ENCODE results near the gene TCF3. TPM values are rescaled to one million over a fixed set of nuclear protein-coding genes. Genes with fewer than 3 reads are reported as not detected.

TCF3 gene
- total RNA-seq, 2 experiments from 2014 or later = 84.8 to 86.7 TPM

DNA sequence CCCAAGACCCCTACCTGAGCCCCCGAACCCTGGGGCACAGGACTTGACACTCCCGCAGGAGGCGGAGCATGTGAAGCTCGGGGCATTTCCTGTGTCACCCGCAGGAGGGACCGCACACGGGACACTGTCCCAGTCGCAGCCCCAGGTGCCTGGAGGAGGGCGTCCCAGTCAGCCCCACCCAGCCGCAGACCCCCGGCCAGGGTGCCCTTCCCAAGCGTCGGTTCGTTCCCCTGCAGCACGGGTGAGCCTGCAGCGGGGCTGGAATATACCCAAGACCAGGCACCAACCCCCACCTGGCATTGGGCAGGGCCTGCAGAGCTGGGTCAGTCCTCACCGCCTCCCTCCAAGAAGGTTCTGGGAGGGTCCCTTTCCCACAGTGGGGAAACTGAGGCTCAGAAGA, 21.6 kb downstream of the TCF3 start:
- no peak overlapping the region for H3K27ac Mint-ChIP-seq
- DNase-seq = no peak
- H3K4me3 Mint-ChIP-seq = no peak overlapping the region
- H3K4me1 Mint-ChIP-seq (ENCODE audit: low read depth) = no peaks in the 10 kb centered on the region
- intact Hi-C loops (cut with micrococcal nuclease) = no loop called here
- CTCF ChIA-PET = no interaction called here
- H3K9me3 Mint-ChIP-seq = no peaks in the 10 kb centered on the region
- H3K36me3 Mint-ChIP-seq (ENCODE audit: low read depth) = peaks cover 11% of the 10 kb centered on the region
- H3K27me3 Mint-ChIP-seq (ENCODE audit: low read depth) = no peaks in the 10 kb centered on the region

DNA sequence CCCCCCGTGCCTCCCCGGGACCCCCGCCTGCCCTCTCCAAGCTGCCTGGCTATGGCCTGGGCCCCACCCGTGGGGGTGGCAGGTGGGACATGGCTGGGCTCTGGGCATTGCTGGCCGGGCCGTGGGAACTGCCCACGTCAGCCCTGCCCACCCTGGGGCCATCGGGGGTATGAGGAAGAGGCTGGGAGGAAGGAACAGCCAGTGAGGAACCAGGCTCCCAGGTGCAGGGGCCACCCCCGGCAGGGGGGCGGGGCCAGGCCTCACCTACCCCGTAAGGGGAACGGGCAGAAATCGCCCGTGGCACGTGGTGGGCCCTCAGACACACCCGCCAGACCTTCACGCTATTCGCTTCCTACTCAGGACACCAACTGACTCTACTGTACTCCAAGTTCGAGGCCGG, 22.4 kb downstream of the TCF3 start:
- DNase-seq = no peak
- Mint-ChIP-seq H3K27ac (no peak overlapping the region), H3K36me3 (ENCODE audit: low read depth) (peaks cover 6% of the 10 kb centered on the region), H3K27me3 (ENCODE audit: low read depth) (no peaks in the 10 kb centered on the region), H3K9me3 (no peaks in the 10 kb centered on the region), H3K4me3 (no peak overlapping the region), H3K4me1 (ENCODE audit: low read depth) (no peaks in the 10 kb centered on the region)
- CTCF ChIA-PET = no interaction called here
- intact Hi-C loops (cut with micrococcal nuclease) = no loop called here

DNA sequence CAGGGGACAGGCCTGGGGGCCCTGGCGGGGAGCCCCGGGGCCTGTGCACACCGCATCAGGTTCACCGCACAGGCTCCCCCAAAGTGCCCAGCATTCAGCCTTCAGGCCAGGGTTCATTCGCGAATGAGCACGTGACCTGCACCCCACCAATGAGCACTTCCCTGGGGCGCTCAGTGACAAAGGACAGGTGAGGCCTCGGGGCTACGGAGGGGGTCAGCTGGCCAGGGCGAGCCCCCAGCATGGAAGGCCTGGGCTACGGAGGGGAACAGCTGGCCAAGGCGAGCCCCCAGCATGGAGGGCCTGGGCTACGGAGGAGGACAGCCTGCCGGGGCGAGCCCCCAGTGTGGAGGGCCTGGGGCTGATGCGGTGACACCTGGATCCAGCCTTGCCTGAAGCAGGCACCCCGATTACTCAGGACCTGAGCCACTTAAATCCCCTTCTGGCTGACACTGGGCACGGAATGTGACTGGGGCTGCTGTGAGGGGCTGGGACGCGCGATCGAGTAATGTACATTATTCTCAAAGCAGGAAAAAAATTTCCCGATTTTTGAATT, 23.1 kb downstream of the TCF3 start:
- no peak for DNase-seq
- peaks cover 9% of the 10 kb centered on the region for H3K36me3 Mint-ChIP-seq (ENCODE audit: low read depth)
- H3K4me1 Mint-ChIP-seq (ENCODE audit: low read depth) = no peaks in the 10 kb centered on the region
- intact Hi-C loops (cut with micrococcal nuclease) = no loop called here
- no peak overlapping the region for H3K4me3 Mint-ChIP-seq
- no peak overlapping the region for H3K27ac Mint-ChIP-seq
- H3K9me3 Mint-ChIP-seq = no peaks in the 10 kb centered on the region
- CTCF ChIA-PET = interaction anchor here (0.7 kb wide), 1 partner anchor 1644 kb away, joined by 3 read pairs; no protein-coding TSS in a partner anchor
- no peaks in the 10 kb centered on the region for H3K27me3 Mint-ChIP-seq (ENCODE audit: low read depth)

DNA sequence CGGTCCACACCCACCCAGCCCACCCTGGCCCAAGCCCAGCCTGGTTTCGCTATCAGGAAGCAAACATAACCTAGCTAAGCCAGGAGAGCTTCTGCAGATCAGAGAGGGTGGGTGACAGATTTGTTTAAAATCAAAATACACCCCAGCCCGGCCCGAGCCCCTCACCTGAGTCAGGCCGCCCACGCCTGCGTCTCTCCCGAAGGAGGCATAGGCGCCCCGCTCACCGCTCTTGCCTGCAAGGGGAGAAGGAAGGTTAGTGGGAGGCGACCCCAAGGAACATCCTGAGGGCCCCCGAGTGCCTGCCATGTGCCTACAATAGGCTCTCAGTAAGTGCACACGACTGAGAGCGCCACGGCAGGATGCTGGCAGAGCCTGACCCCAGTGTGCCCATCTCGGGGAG, 25.2 kb downstream of the TCF3 start:
- CTCF ChIA-PET = interaction anchor here (0.6 kb wide), 1 partner anchor 33 kb away, joined by 3 read pairs; no protein-coding TSS in a partner anchor
- H3K27ac Mint-ChIP-seq = no peak overlapping the region
- intact Hi-C loops (cut with micrococcal nuclease) = no loop called here

DNA sequence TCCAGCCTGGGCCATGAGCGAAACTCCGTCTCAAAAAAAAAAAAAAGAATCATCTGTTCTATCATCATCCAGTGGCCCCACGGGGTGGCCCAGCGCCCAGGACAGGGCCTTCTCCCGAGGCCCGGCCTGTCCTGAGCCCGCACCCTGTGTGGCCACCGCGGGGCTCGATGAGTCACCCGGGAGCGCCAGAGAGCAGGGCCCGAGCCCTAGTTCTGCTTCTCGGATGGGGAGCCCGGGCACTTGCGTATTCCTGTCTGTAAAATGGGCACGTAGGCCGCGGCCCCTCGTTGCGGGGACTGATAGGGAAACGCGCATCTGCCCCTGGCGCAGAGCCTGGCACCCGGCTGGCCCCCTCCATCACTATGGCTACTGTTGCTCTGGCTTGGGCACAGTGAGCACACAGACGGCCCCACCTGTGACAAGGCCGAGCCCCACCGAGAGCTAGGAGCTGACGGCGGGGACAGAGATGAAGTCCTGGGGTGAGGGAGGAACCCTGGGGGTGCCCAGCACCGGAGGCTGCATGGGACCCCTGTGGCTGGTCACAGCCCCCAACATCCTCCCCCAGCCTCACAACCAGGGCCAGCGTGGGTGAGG, 25.9 kb downstream of the TCF3 start:
- no peak for DNase-seq
- Mint-ChIP-seq H3K27me3 (ENCODE audit: low read depth) (no peaks in the 10 kb centered on the region), H3K9me3 (no peaks in the 10 kb centered on the region), H3K4me3 (no peak overlapping the region), H3K27ac (no peak overlapping the region), H3K4me1 (ENCODE audit: low read depth) (no peaks in the 10 kb centered on the region), H3K36me3 (ENCODE audit: low read depth) (peaks cover 13% of the 10 kb centered on the region)
- intact Hi-C loops (cut with micrococcal nuclease) = no loop called here
- CTCF ChIA-PET = no interaction called here

More for the DNA sequence above, 25.2 kb downstream of the TCF3 start:
- no peak overlapping the region for H3K4me3 Mint-ChIP-seq
- peaks cover 13% of the 10 kb centered on the region for H3K36me3 Mint-ChIP-seq (ENCODE audit: low read depth)
- H3K27me3 Mint-ChIP-seq (ENCODE audit: low read depth) = no peaks in the 10 kb centered on the region
- DNase-seq = no peak
- H3K9me3 Mint-ChIP-seq = no peaks in the 10 kb centered on the region
- H3K4me1 Mint-ChIP-seq (ENCODE audit: low read depth) = no peaks in the 10 kb centered on the region

DNA sequence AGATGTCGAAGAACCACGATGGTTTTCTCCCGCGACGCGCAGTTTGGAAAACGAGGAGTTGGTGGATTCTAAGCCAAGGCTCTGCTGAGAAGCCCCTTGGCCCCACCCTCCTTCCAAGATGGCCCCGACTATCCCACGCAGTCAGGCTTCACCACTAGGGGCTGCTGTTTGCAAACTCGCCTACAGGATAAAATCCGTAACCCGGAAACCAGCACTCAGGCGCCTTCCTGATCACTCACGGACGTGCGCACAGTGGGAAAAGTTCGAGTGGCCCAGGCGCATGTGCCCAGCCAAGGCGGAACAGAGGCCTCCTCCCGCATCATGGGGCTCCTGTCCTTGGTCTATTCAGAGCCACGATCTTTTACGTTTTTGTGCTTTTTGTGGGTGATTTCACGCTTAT, 28.0 kb downstream of the TCF3 start:
- DNase-seq = peak; percentile 72
- H3K36me3 Mint-ChIP-seq (ENCODE audit: low read depth) = peaks cover 13% of the 10 kb centered on the region
- H3K9me3 Mint-ChIP-seq = no peaks in the 10 kb centered on the region
- H3K4me3 Mint-ChIP-seq = no peak overlapping the region
- CTCF ChIA-PET = interaction anchor here (0.6 to 1.6 kb wide), 3 partner anchors 26 to 379 kb away, joined by 3 to 7 read pairs (median 3); no protein-coding TSS in a partner anchor
- H3K27me3 Mint-ChIP-seq (ENCODE audit: low read depth) = no peaks in the 10 kb centered on the region
- no peak overlapping the region for H3K27ac Mint-ChIP-seq
- intact Hi-C loops (cut with micrococcal nuclease) = loop anchor here (5.0 kb wide), 1 partner anchor 48 kb away; no protein-coding TSS in a partner anchor
- no peaks in the 10 kb centered on the region for H3K4me1 Mint-ChIP-seq (ENCODE audit: low read depth)

DNA sequence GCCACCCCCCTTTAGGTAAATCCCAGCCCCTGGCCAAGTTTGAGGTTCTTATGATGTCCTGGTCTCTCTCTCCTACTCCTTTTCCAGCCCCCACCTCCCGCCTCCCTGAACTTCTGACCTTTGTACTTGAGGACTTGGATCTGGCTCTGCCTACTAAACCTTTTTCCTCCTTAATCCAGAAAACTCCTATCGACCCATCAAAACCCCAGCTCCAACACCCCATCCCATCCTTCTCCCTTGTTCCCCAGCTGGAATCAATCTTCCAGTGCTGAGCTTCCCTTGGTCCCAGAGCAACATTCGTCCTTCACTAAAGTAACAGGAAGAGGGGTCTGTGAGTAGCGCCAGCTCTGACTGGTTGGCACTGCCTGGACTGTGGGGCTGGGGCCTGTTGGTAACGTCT, 29.9 kb downstream of the TCF3 start:
- peaks cover 10% of the 10 kb centered on the region for H3K4me1 Mint-ChIP-seq (ENCODE audit: low read depth)
- no peaks in the 10 kb centered on the region for H3K27me3 Mint-ChIP-seq (ENCODE audit: low read depth)
- H3K27ac Mint-ChIP-seq = no peak overlapping the region
- intact Hi-C loops (cut with micrococcal nuclease) = loop anchor here (5.0 kb wide), 1 partner anchor 50 kb away; no protein-coding TSS in a partner anchor
- H3K4me3 Mint-ChIP-seq = no peak overlapping the region
- DNase-seq = no peak
- H3K9me3 Mint-ChIP-seq = no peaks in the 10 kb centered on the region
- peaks cover 16% of the 10 kb centered on the region for H3K36me3 Mint-ChIP-seq (ENCODE audit: low read depth)
- CTCF ChIA-PET = no interaction called here

DNA sequence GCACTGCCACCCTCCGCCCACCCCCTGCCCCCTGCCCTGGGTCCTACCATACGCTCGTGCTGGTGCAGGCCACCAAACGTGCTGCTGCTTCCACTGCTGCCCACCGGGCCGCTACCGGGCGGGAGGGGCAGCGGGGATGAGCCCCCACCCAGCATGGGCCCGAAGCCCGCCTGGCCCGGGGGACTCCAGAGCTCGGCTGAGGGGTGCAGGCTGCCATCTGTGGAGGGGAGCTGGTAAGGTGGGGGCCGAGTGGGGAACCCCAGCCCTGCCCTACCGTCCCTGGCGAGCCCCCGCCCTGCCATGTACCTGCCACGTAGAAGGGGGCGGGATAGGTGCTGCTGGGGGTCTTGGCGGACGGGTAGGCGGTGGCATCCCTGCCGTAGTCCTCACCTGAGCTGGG, 30.4 kb downstream of the TCF3 start:
- no peak for DNase-seq
- CTCF ChIA-PET = interaction anchor here (1.2 kb wide), 1 partner anchor 51 kb away, joined by 3 read pairs; no protein-coding TSS in a partner anchor
- H3K4me1 Mint-ChIP-seq (ENCODE audit: low read depth) = peaks cover 15% of the 10 kb centered on the region
- H3K27me3 Mint-ChIP-seq (ENCODE audit: low read depth) = no peaks in the 10 kb centered on the region
- peaks cover 18% of the 10 kb centered on the region for H3K36me3 Mint-ChIP-seq (ENCODE audit: low read depth)
- intact Hi-C loops (cut with micrococcal nuclease) = loop anchor here (5.0 kb wide), 1 partner anchor 50 kb away; no protein-coding TSS in a partner anchor
- H3K4me3 Mint-ChIP-seq = no peak overlapping the region
- no peak overlapping the region for H3K27ac Mint-ChIP-seq
- H3K9me3 Mint-ChIP-seq = no peaks in the 10 kb centered on the region

DNA sequence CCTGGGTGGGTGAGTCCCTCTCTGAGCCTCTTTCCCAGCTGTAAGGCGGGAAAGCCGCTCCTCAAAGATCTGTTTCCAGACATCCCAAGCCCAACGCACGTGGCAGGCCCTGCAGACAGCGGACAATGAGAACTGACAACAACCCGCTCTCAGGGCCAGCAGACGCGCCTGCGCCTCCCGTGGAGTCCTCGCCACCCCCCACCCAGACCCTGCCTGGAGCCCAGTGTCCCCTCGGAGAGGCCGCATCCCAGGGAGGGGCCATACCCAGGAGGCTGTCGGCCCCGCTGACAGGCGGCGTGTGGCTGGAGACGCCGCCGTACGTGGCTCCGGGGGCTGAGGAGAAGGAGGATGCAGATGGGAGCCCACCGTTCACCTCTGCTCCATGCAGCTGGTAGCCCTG, 30.8 kb downstream of the TCF3 start:
- CTCF ChIA-PET = interaction anchor here (1.2 kb wide), 1 partner anchor 51 kb away, joined by 3 read pairs; no protein-coding TSS in a partner anchor
- Mint-ChIP-seq H3K36me3 (ENCODE audit: low read depth) (peaks cover 19% of the 10 kb centered on the region), H3K27me3 (ENCODE audit: low read depth) (no peaks in the 10 kb centered on the region), H3K4me1 (ENCODE audit: low read depth) (peaks cover 20% of the 10 kb centered on the region), H3K4me3 (no peak overlapping the region), H3K27ac (no peak overlapping the region), H3K9me3 (no peaks in the 10 kb centered on the region)
- DNase-seq = no peak
- intact Hi-C loops (cut with micrococcal nuclease) = loop anchor here (5.0 kb wide), 1 partner anchor 51 kb away; no protein-coding TSS in a partner anchor

DNA sequence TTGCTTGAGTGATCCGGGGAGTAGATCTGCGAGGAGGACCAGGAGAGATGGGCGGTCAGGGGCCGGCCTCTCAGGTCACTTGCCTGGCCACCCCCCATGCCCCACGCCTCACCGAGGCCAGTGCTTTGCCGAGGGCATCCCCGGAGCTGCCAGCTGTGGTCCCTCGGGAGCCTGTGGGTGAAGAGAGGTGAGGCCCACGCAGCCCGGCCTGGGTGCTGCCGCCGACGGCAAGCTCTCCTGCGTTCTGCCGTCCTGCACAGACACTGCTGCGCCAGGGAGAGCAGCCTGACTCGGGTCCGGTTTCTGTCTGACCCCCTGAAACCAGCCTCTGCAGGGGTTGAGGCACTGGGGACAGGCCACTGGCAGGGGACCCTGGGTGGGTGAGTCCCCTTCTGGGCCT, 31.4 kb downstream of the TCF3 start:
- Mint-ChIP-seq H3K4me1 (ENCODE audit: low read depth) (peaks cover 21% of the 10 kb centered on the region), H3K9me3 (no peaks in the 10 kb centered on the region), H3K27me3 (ENCODE audit: low read depth) (no peaks in the 10 kb centered on the region), H3K36me3 (ENCODE audit: low read depth) (peaks cover 19% of the 10 kb centered on the region), H3K27ac (no peak overlapping the region), H3K4me3 (no peak overlapping the region)
- CTCF ChIA-PET = interaction anchor here (1.2 kb wide), 1 partner anchor 52 kb away, joined by 3 read pairs; no protein-coding TSS in a partner anchor
- no peak for DNase-seq
- intact Hi-C loops (cut with micrococcal nuclease) = loop anchor here (5.0 kb wide), 1 partner anchor 51 kb away; no protein-coding TSS in a partner anchor

DNA sequence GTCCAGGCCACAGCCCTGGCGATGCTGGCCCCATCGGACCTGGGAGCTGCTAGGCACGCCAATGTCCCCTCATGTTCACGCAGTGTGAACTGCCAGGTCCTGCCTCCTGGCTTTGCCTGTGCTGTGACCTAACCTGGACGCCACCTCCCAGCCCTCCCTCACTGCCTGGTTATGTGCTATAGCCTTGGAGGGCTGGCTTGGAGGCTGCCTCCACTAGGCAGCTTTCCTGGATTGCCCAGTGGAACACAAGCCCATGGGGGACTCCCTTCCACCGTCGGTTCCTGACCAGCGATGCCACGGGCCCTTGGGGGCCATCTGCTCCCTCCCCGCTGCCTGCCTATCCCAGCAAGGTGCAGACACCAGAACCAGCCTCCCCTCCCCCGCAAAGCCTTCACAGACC, 31.9 kb downstream of the TCF3 start:
- H3K27ac Mint-ChIP-seq = no peak overlapping the region
- DNase-seq = no peak
- H3K4me1 Mint-ChIP-seq (ENCODE audit: low read depth) = peaks cover 21% of the 10 kb centered on the region
- H3K4me3 Mint-ChIP-seq = no peak overlapping the region
- CTCF ChIA-PET = no interaction called here
- intact Hi-C loops (cut with micrococcal nuclease) = loop anchor here (5.0 kb wide), 1 partner anchor 52 kb away; no protein-coding TSS in a partner anchor
- H3K9me3 Mint-ChIP-seq = no peaks in the 10 kb centered on the region
- no peaks in the 10 kb centered on the region for H3K27me3 Mint-ChIP-seq (ENCODE audit: low read depth)
- peaks cover 22% of the 10 kb centered on the region for H3K36me3 Mint-ChIP-seq (ENCODE audit: low read depth)

DNA sequence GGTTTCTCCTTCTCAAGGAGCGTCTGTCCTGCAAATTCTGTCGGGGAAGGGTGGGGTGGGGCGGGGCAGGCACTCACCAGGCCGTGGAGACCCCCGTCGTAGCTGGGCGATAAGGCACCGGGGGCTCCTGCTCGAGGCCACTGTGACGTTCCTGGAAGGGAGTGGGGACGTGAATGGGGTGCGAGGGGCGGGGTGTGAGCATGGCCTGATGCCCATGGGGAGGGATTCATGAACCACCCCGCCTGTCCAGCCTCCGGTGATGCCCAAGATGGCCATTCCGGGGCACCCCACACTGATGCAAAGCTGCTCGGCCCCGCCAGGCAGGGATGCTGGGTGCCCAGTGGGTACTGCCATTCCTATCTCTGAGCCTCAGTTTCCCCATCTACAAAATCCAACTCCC, 32.7 kb downstream of the TCF3 start:
- no peaks in the 10 kb centered on the region for H3K27me3 Mint-ChIP-seq (ENCODE audit: low read depth)
- CTCF ChIA-PET = no interaction called here

DNA sequence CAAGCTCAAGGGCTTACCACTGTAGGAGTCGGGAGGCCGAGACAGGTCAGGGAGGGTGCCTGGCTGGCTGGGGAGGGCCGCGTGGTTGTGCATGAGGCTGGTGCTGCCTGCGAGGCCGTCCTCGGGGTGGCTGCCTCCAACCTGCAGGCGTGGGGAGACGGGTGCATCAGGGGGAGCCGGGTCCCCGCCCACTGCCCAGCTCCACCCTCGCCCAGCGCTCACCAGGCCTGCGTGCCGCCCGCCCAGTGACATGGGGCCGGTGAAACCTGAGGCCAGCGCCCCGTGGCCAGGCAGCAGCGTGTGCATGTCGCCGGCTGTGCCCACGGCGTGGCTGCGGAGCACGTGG, 33.3 kb downstream of the TCF3 start:
- intact Hi-C loops (cut with micrococcal nuclease) = no loop called here
- CTCF ChIA-PET = no interaction called here
- Mint-ChIP-seq H3K27ac (no peak overlapping the region), H3K9me3 (no peaks in the 10 kb centered on the region), H3K36me3 (ENCODE audit: low read depth) (peaks cover 21% of the 10 kb centered on the region), H3K27me3 (ENCODE audit: low read depth) (no peaks in the 10 kb centered on the region), H3K4me1 (ENCODE audit: low read depth) (peaks cover 21% of the 10 kb centered on the region), H3K4me3 (no peak overlapping the region)
- no peak for DNase-seq

More for the DNA sequence above, 32.7 kb downstream of the TCF3 start:
- H3K27ac Mint-ChIP-seq = no peak overlapping the region
- intact Hi-C loops (cut with micrococcal nuclease) = loop anchor here (5.0 kb wide), 1 partner anchor 53 kb away; no protein-coding TSS in a partner anchor
- H3K9me3 Mint-ChIP-seq = no peaks in the 10 kb centered on the region
- H3K36me3 Mint-ChIP-seq (ENCODE audit: low read depth) = peaks cover 23% of the 10 kb centered on the region
- H3K4me3 Mint-ChIP-seq = no peak overlapping the region
- DNase-seq = no peak
- peaks cover 21% of the 10 kb centered on the region for H3K4me1 Mint-ChIP-seq (ENCODE audit: low read depth)
